ENCODE data around the gene SLC35F3. TPM values are rescaled to one million over a fixed set of nuclear protein-coding genes. Genes with fewer than 3 reads are reported as not detected.
"Not testable (repeated sequence)": the region's sequence is repeated elsewhere in the genome, so short reads cannot be mapped to it uniquely, and the experiment has no call there.

The SLC35F3 gene
- total RNA-seq, 1 donor from 2014 or later, result not detected

GRCh38 chr1:234300096-234300495, 395.6 kb downstream of the SLC35F3 start:
- ChIA-PET CTCF (interaction anchor here (1.6 kb wide), 1 partner anchor 10 kb away, joined by 7 read pairs; no protein-coding TSS in a partner anchor), POLR2A (no interaction called here)
- Mint-ChIP-seq H3K27me3 (peaks cover 22% of the 10 kb centered on the region), H3K4me3 (no peak overlapping the region), H3K4me1 (no peaks in the 10 kb centered on the region), H3K9me3 (peaks cover 4% of the 10 kb centered on the region), H3K27ac (no peak overlapping the region), H3K36me3 (ENCODE audit: low read depth) (no peaks in the 10 kb centered on the region)
- no peak for TF ChIP-seq CTCF (IDR thresholded peaks at IDR 0.05)
- ATAC-seq (ENCODE audit: low read depth) (no peak), DNase-seq (no peak)
- intact Hi-C loops (cut with micrococcal nuclease), result no loop called here

- intact Hi-C loops (cut with micrococcal nuclease); H3K4me1 Mint-ChIP-seq; H3K9me3 Mint-ChIP-seq; ATAC-seq (ENCODE audit: low read depth); H3K36me3 Mint-ChIP-seq (ENCODE audit: low read depth); CTCF ChIA-PET; POLR2A ChIA-PET; H3K4me3 Mint-ChIP-seq; H3K27ac Mint-ChIP-seq; DNase-seq: not testable (repeated sequence)
- peaks cover 21% of the 10 kb centered on the region for H3K27me3 Mint-ChIP-seq
Observed at GRCh38 chr1:234301663-234302062, 397.2 kb downstream of the SLC35F3 start.

DNA sequence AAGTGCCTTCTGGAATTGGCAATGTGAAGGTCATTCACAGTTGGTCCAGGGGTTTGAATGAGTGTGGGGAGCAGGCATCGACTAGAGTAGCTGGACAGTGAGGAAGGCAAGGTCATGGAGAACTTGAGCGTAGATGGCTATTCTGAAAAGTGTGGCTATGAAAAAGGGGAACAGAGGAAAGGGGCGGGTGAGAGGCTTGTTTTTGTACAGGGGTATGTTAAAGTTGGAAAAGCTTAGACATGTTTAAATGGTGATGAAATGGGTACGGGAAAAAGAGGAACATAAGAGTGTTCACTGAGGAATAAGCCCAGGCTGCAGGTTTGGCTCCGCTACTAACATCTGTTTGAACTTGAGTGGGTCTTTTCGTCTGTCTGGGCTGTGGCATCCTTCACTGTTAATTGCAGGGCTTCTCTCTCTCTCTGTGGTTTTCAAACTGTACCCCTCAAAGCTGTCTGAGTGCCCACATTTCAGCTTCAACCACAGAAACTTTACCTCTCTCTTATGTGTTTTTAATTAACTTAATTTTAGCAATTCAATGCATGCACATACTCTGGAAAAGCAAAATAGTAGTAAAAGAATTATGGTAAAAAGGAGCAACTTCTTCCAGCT, 398.0 kb downstream of the SLC35F3 start:
- intact Hi-C loops (cut with micrococcal nuclease), result no loop called here
- Mint-ChIP-seq H3K36me3 (ENCODE audit: low read depth) (no peaks in the 10 kb centered on the region), H3K27me3 (peaks cover 18% of the 10 kb centered on the region), H3K27ac (no peak overlapping the region), H3K9me3 (peaks cover 4% of the 10 kb centered on the region), H3K4me1 (no peaks in the 10 kb centered on the region), H3K4me3 (no peak overlapping the region)
- TF ChIP-seq CTCF (IDR thresholded peaks at IDR 0.05), result no peak
- ATAC-seq (ENCODE audit: low read depth) (no peak), DNase-seq (no peak)
- ChIA-PET CTCF (no interaction called here), POLR2A (no interaction called here)

GRCh38 chr1:234303231-234303630, 398.8 kb downstream of the SLC35F3 start:
- no peak overlapping the region for H3K4me3 Mint-ChIP-seq
- TF ChIP-seq CTCF (IDR thresholded peaks at IDR 0.05), result no peak
- CTCF ChIA-PET, result no interaction called here
- H3K9me3 Mint-ChIP-seq, result peaks cover 4% of the 10 kb centered on the region
- no peak for ATAC-seq (ENCODE audit: low read depth)
- peaks cover 11% of the 10 kb centered on the region for H3K27me3 Mint-ChIP-seq
- H3K4me1 Mint-ChIP-seq, result no peaks in the 10 kb centered on the region
- H3K36me3 Mint-ChIP-seq (ENCODE audit: low read depth), result no peaks in the 10 kb centered on the region
- no peak overlapping the region for H3K27ac Mint-ChIP-seq
- POLR2A ChIA-PET, result no interaction called here
- DNase-seq, result no peak
- intact Hi-C loops (cut with micrococcal nuclease), result no loop called here

GRCh38 chr1:234307726-234308125, 403.2 kb downstream of the SLC35F3 start:
- Mint-ChIP-seq H3K9me3 (peaks cover 2% of the 10 kb centered on the region), H3K36me3 (ENCODE audit: low read depth) (no peaks in the 10 kb centered on the region), H3K27ac (no peak overlapping the region), H3K27me3 (peaks cover 12% of the 10 kb centered on the region), H3K4me3 (no peak overlapping the region), H3K4me1 (peaks cover 4% of the 10 kb centered on the region)
- TF ChIP-seq CTCF (IDR thresholded peaks at IDR 0.05), result no peak
- ATAC-seq (ENCODE audit: low read depth) (no peak), DNase-seq (no peak)
- ChIA-PET POLR2A (no interaction called here), CTCF (interaction anchor here (1.2 to 1.4 kb wide), 2 partner anchors 38 to 192 kb away, joined by 3 to 5 read pairs; no protein-coding TSS in a partner anchor)
- intact Hi-C loops (cut with micrococcal nuclease), result no loop called here

- intact Hi-C loops (cut with micrococcal nuclease), result no loop called here
- no peak for ATAC-seq (ENCODE audit: low read depth)
- peaks cover 2% of the 10 kb centered on the region for H3K9me3 Mint-ChIP-seq
- peaks cover 4% of the 10 kb centered on the region for H3K4me1 Mint-ChIP-seq
- H3K27me3 Mint-ChIP-seq, result peaks cover 17% of the 10 kb centered on the region
- DNase-seq, result no peak
- ChIA-PET POLR2A (interaction anchor here (0.6 kb wide), 1 partner anchor 65 kb away, joined by 3 read pairs; no protein-coding TSS in a partner anchor), CTCF (interaction anchor here (0.8 to 2.1 kb wide), 13 partner anchors 9 to 196 kb away, joined by 3 to 14 read pairs (median 5); no protein-coding TSS in a partner anchor)
- H3K4me3 Mint-ChIP-seq, result no peak overlapping the region
- no peaks in the 10 kb centered on the region for H3K36me3 Mint-ChIP-seq (ENCODE audit: low read depth)
- TF ChIP-seq CTCF (IDR thresholded peaks at IDR 0.05), result no peak
- H3K27ac Mint-ChIP-seq, result no peak overlapping the region
Observed at GRCh38 chr1:234309243-234309597, 404.7 kb downstream of the SLC35F3 start.
